ENCODE measurements around the gene HABP2. TPM values are rescaled to one million over a fixed set of nuclear protein-coding genes. Genes with fewer than 3 reads are reported as not detected.

HABP2 gene
- polyA plus RNA-seq (2012; ENCODE audit: missing spikeins): not detected

GRCh38 chr10:113552701-113553100 lies at the start of gene HABP2:
HABP2 (plus strand) TSS chr10:113553053; CDS start chr10:113553122, 69 bp downstream.
- DNase-seq (ENCODE audit: insufficient read length): no peak
- TF ChIP-seq POLR2A (IDR thresholded peaks at IDR 0.05; ENCODE audit: low read depth, low read length) (no peak), POLR2AphosphoS5 (IDR thresholded peaks at IDR 0.05; ENCODE audit: low read depth, low read length) (no peak), TAF1 (IDR thresholded peaks at IDR 0.05; ENCODE audit: borderline replicate concordance, low read depth, low read length) (no peak)
- FAIRE-seq: no peak

- DNase-seq (ENCODE audit: insufficient read length): no peak
- no peak for FAIRE-seq
- TF ChIP-seq TAF1 (IDR thresholded peaks at IDR 0.05; ENCODE audit: borderline replicate concordance, low read depth, low read length) (no peak), POLR2A (IDR thresholded peaks at IDR 0.05; ENCODE audit: low read depth, low read length) (no peak), POLR2AphosphoS5 (IDR thresholded peaks at IDR 0.05; ENCODE audit: low read depth, low read length) (no peak)
Observed at GRCh38 chr10:113503930-113504329, 48.9 kb upstream of the HABP2 start.

- FAIRE-seq (no peak), DNase-seq (ENCODE audit: insufficient read length) (no peak)
- TF ChIP-seq POLR2AphosphoS5 (IDR thresholded peaks at IDR 0.05; ENCODE audit: low read depth, low read length) (no peak), POLR2A (IDR thresholded peaks at IDR 0.05; ENCODE audit: low read depth, low read length) (no peak), TAF1 (IDR thresholded peaks at IDR 0.05; ENCODE audit: borderline replicate concordance, low read depth, low read length) (no peak)
Observed at GRCh38 chr10:113504423-113504822, 48.4 kb upstream of the HABP2 start.

- FAIRE-seq (no peak), DNase-seq (ENCODE audit: insufficient read length) (no peak)
- TF ChIP-seq POLR2A (IDR thresholded peaks at IDR 0.05; ENCODE audit: low read depth, low read length) (no peak), POLR2AphosphoS5 (IDR thresholded peaks at IDR 0.05; ENCODE audit: low read depth, low read length) (no peak), TAF1 (IDR thresholded peaks at IDR 0.05; ENCODE audit: borderline replicate concordance, low read depth, low read length) (no peak)
Observed at GRCh38 chr10:113506476-113506875, 46.4 kb upstream of the HABP2 start.

GRCh38 chr10:113511419-113511818 lies 41.4 kb upstream of the HABP2 start:
- DNase-seq (ENCODE audit: insufficient read length) (no peak), FAIRE-seq (no peak)
- no peak for TF ChIP-seq TAF1 (IDR thresholded peaks at IDR 0.05; ENCODE audit: borderline replicate concordance, low read depth, low read length)
- no peak for TF ChIP-seq POLR2AphosphoS5 (IDR thresholded peaks at IDR 0.05; ENCODE audit: low read depth, low read length)
- TF ChIP-seq POLR2A (IDR thresholded peaks at IDR 0.05; ENCODE audit: low read depth, low read length): no peak

GRCh38 chr10:113515161-113515560 lies 37.7 kb upstream of the HABP2 start:
- FAIRE-seq: no peak

GRCh38 chr10:113515601-113516000 lies 37.3 kb upstream of the HABP2 start:
- no peak for FAIRE-seq
- TF ChIP-seq POLR2A (IDR thresholded peaks at IDR 0.05; ENCODE audit: low read depth, low read length) (no peak), POLR2AphosphoS5 (IDR thresholded peaks at IDR 0.05; ENCODE audit: low read depth, low read length) (no peak), TAF1 (IDR thresholded peaks at IDR 0.05; ENCODE audit: borderline replicate concordance, low read depth, low read length) (no peak)
- no peak for DNase-seq (ENCODE audit: insufficient read length)

More at GRCh38 chr10:113515161-113515560, 37.7 kb upstream of the HABP2 start:
- no peak for TF ChIP-seq POLR2AphosphoS5 (IDR thresholded peaks at IDR 0.05; ENCODE audit: low read depth, low read length)
- no peak for TF ChIP-seq POLR2A (IDR thresholded peaks at IDR 0.05; ENCODE audit: low read depth, low read length)
- no peak for TF ChIP-seq TAF1 (IDR thresholded peaks at IDR 0.05; ENCODE audit: borderline replicate concordance, low read depth, low read length)
- no peak for DNase-seq (ENCODE audit: insufficient read length)

GRCh38 chr10:113516061-113516460 lies 36.8 kb upstream of the HABP2 start:
- DNase-seq (ENCODE audit: insufficient read length): no peak
- TF ChIP-seq POLR2AphosphoS5 (IDR thresholded peaks at IDR 0.05; ENCODE audit: low read depth, low read length): no peak
- TF ChIP-seq POLR2A (IDR thresholded peaks at IDR 0.05; ENCODE audit: low read depth, low read length): no peak
- TF ChIP-seq TAF1 (IDR thresholded peaks at IDR 0.05; ENCODE audit: borderline replicate concordance, low read depth, low read length): no peak
- no peak for FAIRE-seq

- DNase-seq (ENCODE audit: insufficient read length) (no peak), FAIRE-seq (no peak)
- no peak for TF ChIP-seq POLR2AphosphoS5 (IDR thresholded peaks at IDR 0.05; ENCODE audit: low read depth, low read length)
- no peak for TF ChIP-seq POLR2A (IDR thresholded peaks at IDR 0.05; ENCODE audit: low read depth, low read length)
- no peak for TF ChIP-seq TAF1 (IDR thresholded peaks at IDR 0.05; ENCODE audit: borderline replicate concordance, low read depth, low read length)
Observed at GRCh38 chr10:113517165-113517900, 35.5 kb upstream of the HABP2 start.

GRCh38 chr10:113517901-113518260 lies 35.0 kb upstream of the HABP2 start:
- FAIRE-seq (no peak), DNase-seq (ENCODE audit: insufficient read length) (no peak)
- TF ChIP-seq POLR2A (IDR thresholded peaks at IDR 0.05; ENCODE audit: low read depth, low read length) (no peak), POLR2AphosphoS5 (IDR thresholded peaks at IDR 0.05; ENCODE audit: low read depth, low read length) (no peak)

GRCh38 chr10:113518415-113518814 lies 34.4 kb upstream of the HABP2 start:
- DNase-seq (ENCODE audit: insufficient read length) (no peak), FAIRE-seq (no peak)
- TF ChIP-seq POLR2AphosphoS5 (IDR thresholded peaks at IDR 0.05; ENCODE audit: low read depth, low read length): no peak
- TF ChIP-seq TAF1 (IDR thresholded peaks at IDR 0.05; ENCODE audit: borderline replicate concordance, low read depth, low read length): no peak
- TF ChIP-seq POLR2A (IDR thresholded peaks at IDR 0.05; ENCODE audit: low read depth, low read length): no peak

- DNase-seq (ENCODE audit: insufficient read length): no peak
- no peak for FAIRE-seq
- TF ChIP-seq POLR2AphosphoS5 (IDR thresholded peaks at IDR 0.05; ENCODE audit: low read depth, low read length): no peak
- TF ChIP-seq POLR2A (IDR thresholded peaks at IDR 0.05; ENCODE audit: low read depth, low read length): no peak
- no peak for TF ChIP-seq TAF1 (IDR thresholded peaks at IDR 0.05; ENCODE audit: borderline replicate concordance, low read depth, low read length)
Observed at GRCh38 chr10:113518816-113519591, 33.8 kb upstream of the HABP2 start.
